H9 (cell line): ENCODE results near the gene MUC2. TPM values are rescaled to one million over a fixed set of nuclear protein-coding genes. Genes with fewer than 3 reads are reported as not detected.

Experiments used
- DNase-seq: peaks from one replicate; pipeline ENCODE4 v3.0.0-alpha.2; 2017
- H2AFZ ChIP-seq: one replicate; pipeline ENCODE4 v1.6.1; 2013; ENCODE audit warnings: mild to moderate bottlenecking, low read length, control low read depth, moderate library complexity
- H2AK5ac ChIP-seq: 2 replicates; pipeline ENCODE4 v1.6.1; 2013; ENCODE audit warnings: low read length, control low read depth, mixed read lengths; ENCODE audit not compliant: insufficient read length
- H2BK120ac ChIP-seq: one replicate; pipeline ENCODE4 v1.6.1; 2013; ENCODE audit warnings: low read depth, mild to moderate bottlenecking, low read length, control low read depth, inconsistent platforms; ENCODE audit not compliant: poor library complexity, severe bottlenecking
- H2BK12ac ChIP-seq: 2 replicates; pipeline ENCODE4 v1.6.1; 2013; ENCODE audit warnings: low read length, control low read depth, mixed read lengths, low read depth; ENCODE audit not compliant: insufficient read length
- H2BK15ac ChIP-seq: 2 replicates; pipeline ENCODE4 v1.6.1; 2013; ENCODE audit warnings: low read depth, low read length, control low read depth
- H2BK20ac ChIP-seq: one replicate; pipeline ENCODE4 v1.6.1; 2013; ENCODE audit warnings: low read depth, mild to moderate bottlenecking, low read length, control low read depth, inconsistent platforms; ENCODE audit not compliant: poor library complexity, severe bottlenecking
- H2BK5ac ChIP-seq: 2 replicates; pipeline ENCODE4 v1.6.1; 2013; ENCODE audit warnings: low read length, control low read depth, mixed read lengths; ENCODE audit not compliant: insufficient read length
- H3K14ac ChIP-seq: 2 replicates; pipeline ENCODE4 v1.6.1; 2013; ENCODE audit warnings: low read length, control low read depth; ENCODE audit not compliant: insufficient read depth
- H3K18ac ChIP-seq: 2 replicates; pipeline ENCODE4 v1.6.1; 2013; ENCODE audit warnings: low read depth, mild to moderate bottlenecking, mixed read lengths, low read length, control low read depth; ENCODE audit not compliant: insufficient read length
- H3K23ac ChIP-seq: 2 replicates; pipeline ENCODE4 v1.6.1; 2013; ENCODE audit warnings: low read length, control low read depth, mixed read lengths, low read depth; ENCODE audit not compliant: insufficient read length
- H3K23me2 ChIP-seq: 2 replicates; pipeline ENCODE4 v1.6.1; 2013; ENCODE audit warnings: low read depth, mild to moderate bottlenecking, mixed read lengths, low read length, control low read depth; ENCODE audit not compliant: insufficient read length, poor library complexity, severe bottlenecking
- H3K27ac ChIP-seq: 2 replicates; pipeline ENCODE4 v1.5.1; 2013; ENCODE audit warnings: low read length, control low read depth, mixed read lengths, low read depth; ENCODE audit not compliant: insufficient read length
- H3K27me3 ChIP-seq: 2 replicates; pipeline ENCODE4 v1.6.1; 2013; ENCODE audit warnings: low read length, control low read depth, inconsistent platforms; ENCODE audit not compliant: insufficient read depth
- H3K4ac ChIP-seq: 2 replicates; pipeline ENCODE4 v1.6.1; 2013; ENCODE audit warnings: low read depth, mild to moderate bottlenecking, control low read depth, inconsistent platforms, low read length, moderate library complexity
- H3K4me1 ChIP-seq: 2 replicates; pipeline ENCODE4 v1.6.1; 2013; ENCODE audit warnings: low read length, control low read depth, inconsistent platforms; ENCODE audit not compliant: insufficient read depth
- H3K4me2 ChIP-seq: 2 replicates; pipeline ENCODE4 v1.6.1; 2013; ENCODE audit warnings: low read length, control low read depth, mixed read lengths; ENCODE audit not compliant: insufficient read length, insufficient read depth
- H3K56ac ChIP-seq: 2 replicates; pipeline ENCODE4 v1.6.1; 2013; ENCODE audit warnings: low read depth, mild to moderate bottlenecking, mixed read lengths, low read length, control low read depth; ENCODE audit not compliant: insufficient read length
- H3K79me1 ChIP-seq: 2 replicates; pipeline ENCODE4 v1.6.1; 2013; ENCODE audit warnings: low read depth, mild to moderate bottlenecking, moderate library complexity, low read length, control low read depth, inconsistent platforms; ENCODE audit not compliant: insufficient read depth, poor library complexity, severe bottlenecking
- H3K79me2 ChIP-seq: 2 replicates; pipeline ENCODE4 v1.6.1; 2013; ENCODE audit warnings: low read length, control low read depth, inconsistent platforms; ENCODE audit not compliant: insufficient read depth
- H3K9ac ChIP-seq: 2 replicates; pipeline ENCODE4 v1.6.1; 2013; ENCODE audit warnings: low read length, control low read depth, mixed read lengths; ENCODE audit not compliant: insufficient read length; ENCODE audit errors: extremely low read depth
- H3K9me3 ChIP-seq: one replicate; pipeline ENCODE4 v1.6.1; 2013; ENCODE audit warnings: low read depth, low read length, inconsistent platforms; ENCODE audit not compliant: control insufficient read depth
- H3T11ph ChIP-seq: one replicate; pipeline ENCODE4 v1.6.1; 2013; ENCODE audit warnings: mild to moderate bottlenecking, low read length, control low read depth, inconsistent platforms
- H4K20me1 ChIP-seq: one replicate; pipeline ENCODE4 v1.6.1; 2013; ENCODE audit not compliant: control insufficient read depth, insufficient read length, insufficient read depth
- H4K5ac ChIP-seq: 2 replicates; pipeline ENCODE4 v1.6.1; 2013; ENCODE audit warnings: low read depth, mild to moderate bottlenecking, mixed read lengths, low read length, control low read depth; ENCODE audit not compliant: insufficient read length
- H4K8ac ChIP-seq: replicated peaks from 2 replicates; pipeline ENCODE4 v1.6.1; 2013; ENCODE audit warnings: low read length, control low read depth, mixed read lengths, low read depth; ENCODE audit not compliant: insufficient read length
- H4K91ac ChIP-seq: 2 replicates; pipeline ENCODE4 v1.6.1; 2013; ENCODE audit warnings: low read depth, mild to moderate bottlenecking, moderate library complexity, mixed read lengths, low read length, control low read depth; ENCODE audit not compliant: insufficient read length
- H3K27ac Mint-ChIP-seq, 3 experiments: 2 replicates in 2 of 3; 3 replicates in 1 of 3; pipeline ENCODE4 v1.8.0; 2020 to 2021; ENCODE audit warnings: mixed read lengths in 3 of 3, mild to moderate bottlenecking in 1 of 3, moderate library complexity in 1 of 3
- H3K27me3 Mint-ChIP-seq: 2 replicates; pipeline ENCODE4 v1.8.0; 2021; ENCODE audit warnings: low read depth, mild to moderate bottlenecking, moderate library complexity, mixed read lengths
- H3K36me3 Mint-ChIP-seq, 3 experiments: 2 replicates in 2 of 3; 3 replicates in 1 of 3; pipeline ENCODE4 v1.8.0; 2020 to 2021; ENCODE audit warnings: low read depth in 3 of 3, mixed read lengths in 3 of 3; ENCODE audit not compliant: insufficient read depth in 1 of 3
- H3K4me1 Mint-ChIP-seq, 2 experiments: 2 replicates each; pipeline ENCODE4 v1.8.0; 2020; ENCODE audit warnings: mixed read lengths in 2 of 2
- H3K4me3 Mint-ChIP-seq, 2 experiments: 2 replicates in 1 of 2; 3 replicates in 1 of 2; pipeline ENCODE4 v1.8.0; 2020 to 2021; ENCODE audit warnings: mild to moderate bottlenecking in 2 of 2, mixed read lengths in 2 of 2, moderate library complexity in 1 of 2
- H3K9me3 Mint-ChIP-seq, 2 experiments: 2 replicates in 1 of 2; 3 replicates in 1 of 2; pipeline ENCODE4 v1.8.0; 2020; ENCODE audit warnings: mild to moderate bottlenecking in 2 of 2, mixed read lengths in 2 of 2, moderate library complexity in 1 of 2
- CTCF ChIP-seq: fragments of 200-600 bp; sonication (generic); conservative IDR thresholded peaks from 3 replicates; pipeline ENCODE4 v1.8.0; 2021; ENCODE audit warnings: antibody characterized with exemption, mild to moderate bottlenecking
- WGBS: extraction: QIAGEN DNeasy Blood & Tissue Kit; methylation state at CpG from one replicate; pipeline ENCODE4 v1.1.7; 2013; ENCODE audit warnings: missing lambda C conversion rate, low lambda C conversion rate, mixed read lengths; ENCODE audit not compliant: insufficient read length; ENCODE audit errors: extremely low coverage; 5-methylcytosine and 5-hydroxymethylcytosine counted together
- total RNA-seq: library from RNA; stranded (reverse); gene quantifications from 2 replicates; pipeline ENCODE4 v1.2.1, GENCODE V29; 2021

Gene MUC2
- total RNA-seq, 1 experiment from 2014 or later, result not detected

DNA sequence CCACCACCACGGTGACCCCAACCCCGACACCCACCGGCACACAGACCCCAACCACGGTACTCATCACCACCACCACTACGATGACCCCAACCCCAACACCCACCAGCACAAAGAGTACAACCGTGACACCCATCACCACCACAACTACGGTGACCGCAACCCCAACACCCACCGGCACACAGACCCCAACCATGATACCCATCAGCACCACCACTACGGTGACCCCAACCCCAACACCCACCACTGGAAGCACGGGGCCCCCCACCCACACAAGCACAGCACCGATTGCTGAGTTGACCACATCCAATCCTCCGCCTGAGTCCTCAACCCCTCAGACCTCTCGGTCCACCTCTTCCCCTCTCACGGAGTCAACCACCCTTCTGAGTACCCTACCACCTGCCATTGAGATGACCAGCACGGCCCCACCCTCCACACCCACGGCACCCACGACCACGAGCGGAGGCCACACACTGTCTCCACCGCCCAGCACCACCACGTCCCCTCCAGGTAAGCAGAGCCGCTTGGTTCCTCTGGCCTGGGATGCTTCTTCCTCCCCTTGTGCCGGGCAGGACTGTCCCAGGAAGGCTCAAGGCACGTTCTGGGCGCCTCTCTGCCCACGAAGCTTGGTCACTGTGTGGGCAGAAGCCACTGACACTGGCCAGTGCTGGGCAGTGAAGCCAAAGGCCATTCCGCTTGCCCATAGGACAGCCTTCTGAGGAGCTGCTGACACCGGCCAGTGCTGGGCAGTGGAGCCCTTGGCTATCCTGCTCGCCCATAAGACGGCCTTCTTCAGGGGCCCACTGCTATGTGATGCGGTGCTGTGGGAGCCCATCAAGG lies 25.1 kb downstream of the MUC2 start:
- H3K36me3 Mint-ChIP-seq, result peaks cover 2 to 10% (median 7%) of the 10 kb centered on the region in 3 experiments; a peak in 3 of 7 replicates
- H3K9me3 ChIP-seq, result peaks cover 4% of the 10 kb centered on the region
- no peak overlapping the region for H2BK5ac ChIP-seq
- H2BK15ac ChIP-seq, result no peak overlapping the region
- no peak for DNase-seq
- H3K14ac ChIP-seq, result no peak overlapping the region; the same call in 1 of the 2 replicates
- H2BK20ac ChIP-seq, result no peak overlapping the region
- H3K9me3 Mint-ChIP-seq, result peaks cover 22 to 51% of the 10 kb centered on the region in 2 experiments
- no peak overlapping the region for H3K23ac ChIP-seq
- no peak overlapping the region for H3K18ac ChIP-seq
- WGBS, result no CpG with 5 or more reads among the region's 32 CpGs
- no peaks in the 10 kb centered on the region for H3K4me1 ChIP-seq
- no peak overlapping the region for H2AK5ac ChIP-seq
- H3K27ac ChIP-seq, result no peak overlapping the region
- no peak overlapping the region for H2AFZ ChIP-seq
- H3K79me2 ChIP-seq, result no peaks in the 10 kb centered on the region
- no peak overlapping the region for H3T11ph ChIP-seq
- no peaks in the 10 kb centered on the region for H3K27me3 ChIP-seq
- no peak overlapping the region for H3K4me2 ChIP-seq
- no peak overlapping the region for H4K5ac ChIP-seq
- H4K20me1 ChIP-seq, result no peaks in the 10 kb centered on the region
- no peak overlapping the region for H2BK120ac ChIP-seq
- peaks cover 5% of the 10 kb centered on the region for H3K27me3 Mint-ChIP-seq
- no peak overlapping the region for H3K4me3 Mint-ChIP-seq
- no peaks in the 10 kb centered on the region for H3K23me2 ChIP-seq
- no peak overlapping the region for H2BK12ac ChIP-seq
- TF ChIP-seq CTCF, result no peak
- no peak overlapping the region for H4K91ac ChIP-seq
- no peak overlapping the region for H3K27ac Mint-ChIP-seq
- no peak overlapping the region for H3K56ac ChIP-seq
- no peaks in the 10 kb centered on the region for H3K79me1 ChIP-seq
- no peak overlapping the region for H4K8ac ChIP-seq
- H3K9ac ChIP-seq, result no peak overlapping the region
- no peak overlapping the region for H3K4ac ChIP-seq
- no peaks in the 10 kb centered on the region for H3K4me1 Mint-ChIP-seq
